HEK293T (cell line): ENCODE data around the gene ZCCHC14.
"Not testable (repeated sequence)": the region's sequence is repeated elsewhere in the genome, so short reads cannot be mapped to it uniquely, and the experiment has no call there.

Experiments used
- CTCF ChIA-PET: fragments of 350-600 bp; formaldehyde crosslinking; extraction: SDS; loops from one replicate; lab custom pipeline; 2021; ENCODE audit warnings: antibody characterized with exemption, inconsistent platforms; lab: Yijun Ruan, JAX
- POLR2A ChIA-PET: fragments of 350-600 bp; formaldehyde crosslinking; extraction: SDS; loops from one replicate; lab custom pipeline; 2020; ENCODE audit warnings: antibody characterized with exemption, inconsistent platforms; lab: Yijun Ruan, JAX
- DNase-seq: peaks from one replicate; pipeline ENCODE4 v3.0.0; 2012; ENCODE audit warnings: mixed read lengths; ENCODE audit errors: extremely low spot score
- ARNT ChIP-seq: fragments of 450-650 bp; IDR thresholded peaks from 2 replicates; pipeline ENCODE4 v1.6.1; 2017; ENCODE audit warnings: mild to moderate bottlenecking
- BHLHE40 ChIP-seq: fragments of 450-650 bp; IDR thresholded peaks from 2 replicates; pipeline ENCODE4 v1.6.1; 2016; ENCODE audit warnings: mild to moderate bottlenecking, moderate library complexity, borderline replicate concordance
- CTBP1 ChIP-seq: fragments of 450-650 bp; IDR thresholded peaks from 2 replicates; pipeline ENCODE4 v1.6.1; 2016; ENCODE audit warnings: borderline replicate concordance
- ELF4 ChIP-seq: fragments of 450-650 bp; IDR thresholded peaks from 2 replicates; pipeline ENCODE4 v1.6.1; 2017; ENCODE audit warnings: antibody characterized with exemption
- FOXA1 ChIP-seq: fragments of 450-650 bp; IDR thresholded peaks from 2 replicates; pipeline ENCODE4 v1.6.1; 2016; ENCODE audit warnings: mild to moderate bottlenecking
- FOXK2 ChIP-seq: fragments of 450-650 bp; IDR thresholded peaks from 2 replicates; pipeline ENCODE4 v1.6.1; 2016; ENCODE audit warnings: mild to moderate bottlenecking
- FOXM1 ChIP-seq: fragments of 450-650 bp; IDR thresholded peaks from 2 replicates; pipeline ENCODE4 v1.6.1; 2017; ENCODE audit warnings: mild to moderate bottlenecking, borderline replicate concordance
- HDGF ChIP-seq: fragments of 450-650 bp; IDR thresholded peaks from 2 replicates; pipeline ENCODE4 v1.6.1; 2017; ENCODE audit warnings: antibody characterized with exemption, borderline replicate concordance
- L3MBTL2 ChIP-seq: fragments of 450-650 bp; conservative IDR thresholded peaks from 2 replicates; pipeline ENCODE4 v1.6.1; 2016; ENCODE audit warnings: mild to moderate bottlenecking
- LEF1 ChIP-seq: fragments of 450-650 bp; IDR thresholded peaks from 2 replicates; pipeline ENCODE4 v1.6.1; 2017; ENCODE audit warnings: mild to moderate bottlenecking, borderline replicate concordance
- NFRKB ChIP-seq: fragments of 450-650 bp; IDR thresholded peaks from 2 replicates; pipeline ENCODE4 v1.6.1; 2016; ENCODE audit warnings: mild to moderate bottlenecking, moderate library complexity
- SP1 ChIP-seq: fragments of 450-650 bp; IDR thresholded peaks from 2 replicates; pipeline ENCODE4 v1.6.1; 2017
- SUZ12 ChIP-seq: fragments of 450-650 bp; IDR thresholded peaks from 2 replicates; pipeline ENCODE4 v1.6.1; 2016; ENCODE audit warnings: mild to moderate bottlenecking
- TARDBP ChIP-seq: fragments of 450-650 bp; IDR thresholded peaks from 2 replicates; pipeline ENCODE4 v1.6.1; 2016
- ZNF384 ChIP-seq: fragments of 450-650 bp; IDR thresholded peaks from 2 replicates; pipeline ENCODE4 v1.6.1; 2016
- TF ChIP-seq, protein P1 (sequence below): fragments of 450-650 bp; IDR thresholded peaks from 2 replicates; pipeline ENCODE4 v1.6.1; 2016

The ZCCHC14 gene

GRCh38 chr16:87382023-87382785, 110.6 kb downstream of the ZCCHC14 start:
- no peak for TF ChIP-seq ZNF384
- CTCF ChIA-PET, result interaction anchor here (0.6 kb wide), 1 partner anchor 51 kb away, joined by 3 read pairs; no protein-coding TSS in a partner anchor
- no peak for DNase-seq
- POLR2A ChIA-PET, result interaction anchor here (1.3 to 3.0 kb wide), 4 partner anchors 7 to 64 kb away, joined by 4 to 31 read pairs (median 10); partner anchors contain the start of gene C16orf95

DNA sequence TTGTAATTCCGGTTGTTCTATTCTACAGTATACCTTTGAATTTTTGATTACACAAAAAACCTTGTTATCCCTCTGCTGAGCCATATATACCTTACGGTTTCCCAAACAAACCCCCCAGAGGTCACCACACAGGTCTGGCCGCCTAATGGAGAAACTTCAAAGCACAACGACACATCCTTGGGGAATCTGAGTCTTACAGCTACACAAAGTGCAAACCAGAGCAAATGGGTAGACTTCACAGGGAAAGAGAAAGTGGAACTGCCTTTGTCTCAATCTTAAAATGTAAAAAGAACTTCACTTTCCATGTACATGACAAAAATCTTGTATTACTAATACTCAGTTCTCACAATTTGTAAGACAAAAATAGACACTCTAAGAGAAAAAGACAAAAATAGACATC, 111.9 kb downstream of the ZCCHC14 start:
- CTCF ChIA-PET, result no interaction called here
- no peak for DNase-seq
- POLR2A ChIA-PET, result interaction anchor here (1.3 kb wide), 1 partner anchor 63 kb away, joined by 4 read pairs; no protein-coding TSS in a partner anchor
- no peak for TF ChIP-seq ZNF384
- TF ChIP-seq ELF4, result no peak

- DNase-seq, result no peak
- TF ChIP-seq ARNT (no peak), NFRKB (no peak), HDGF (no peak), TARDBP (no peak), ZNF384 (no peak), LEF1 (no peak), BHLHE40 (no peak), FOXM1 (no peak), FOXK2 (no peak), CTBP1 (no peak), SUZ12 (no peak), L3MBTL2 (no peak), ELF4 (no peak), SP1 (no peak), FOXA1 (no peak)
- TF ChIP-seq, protein P1, sequence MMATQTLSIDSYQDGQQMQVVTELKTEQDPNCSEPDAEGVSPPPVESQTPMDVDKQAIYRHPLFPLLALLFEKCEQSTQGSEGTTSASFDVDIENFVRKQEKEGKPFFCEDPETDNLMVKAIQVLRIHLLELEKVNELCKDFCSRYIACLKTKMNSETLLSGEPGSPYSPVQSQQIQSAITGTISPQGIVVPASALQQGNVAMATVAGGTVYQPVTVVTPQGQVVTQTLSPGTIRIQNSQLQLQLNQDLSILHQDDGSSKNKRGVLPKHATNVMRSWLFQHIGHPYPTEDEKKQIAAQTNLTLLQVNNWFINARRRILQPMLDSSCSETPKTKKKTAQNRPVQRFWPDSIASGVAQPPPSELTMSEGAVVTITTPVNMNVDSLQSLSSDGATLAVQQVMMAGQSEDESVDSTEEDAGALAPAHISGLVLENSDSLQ, result no peak
- ChIA-PET CTCF (no interaction called here), POLR2A (no interaction called here)
These were observed 112.4 kb downstream of the ZCCHC14 start for GRCh38 chr16:87380403-87380802.

GRCh38 chr16:87379312-87379752, 113.5 kb downstream of the ZCCHC14 start:
- DNase-seq, POLR2A ChIA-PET, CTCF ChIA-PET: not testable (repeated sequence)

- ChIA-PET POLR2A (no interaction called here), CTCF (no interaction called here)
- TF ChIP-seq TARDBP (no peak), ZNF384 (no peak), FOXA1 (no peak), L3MBTL2 (no peak), SP1 (no peak), FOXK2 (no peak), HDGF (no peak), FOXM1 (no peak), ARNT (no peak), CTBP1 (no peak), NFRKB (no peak), SUZ12 (no peak), ELF4 (no peak)
- TF ChIP-seq, protein P1, result no peak
- no peak for DNase-seq
These were observed 116.2 kb downstream of the ZCCHC14 start for GRCh38 chr16:87376660-87377059.

DNA sequence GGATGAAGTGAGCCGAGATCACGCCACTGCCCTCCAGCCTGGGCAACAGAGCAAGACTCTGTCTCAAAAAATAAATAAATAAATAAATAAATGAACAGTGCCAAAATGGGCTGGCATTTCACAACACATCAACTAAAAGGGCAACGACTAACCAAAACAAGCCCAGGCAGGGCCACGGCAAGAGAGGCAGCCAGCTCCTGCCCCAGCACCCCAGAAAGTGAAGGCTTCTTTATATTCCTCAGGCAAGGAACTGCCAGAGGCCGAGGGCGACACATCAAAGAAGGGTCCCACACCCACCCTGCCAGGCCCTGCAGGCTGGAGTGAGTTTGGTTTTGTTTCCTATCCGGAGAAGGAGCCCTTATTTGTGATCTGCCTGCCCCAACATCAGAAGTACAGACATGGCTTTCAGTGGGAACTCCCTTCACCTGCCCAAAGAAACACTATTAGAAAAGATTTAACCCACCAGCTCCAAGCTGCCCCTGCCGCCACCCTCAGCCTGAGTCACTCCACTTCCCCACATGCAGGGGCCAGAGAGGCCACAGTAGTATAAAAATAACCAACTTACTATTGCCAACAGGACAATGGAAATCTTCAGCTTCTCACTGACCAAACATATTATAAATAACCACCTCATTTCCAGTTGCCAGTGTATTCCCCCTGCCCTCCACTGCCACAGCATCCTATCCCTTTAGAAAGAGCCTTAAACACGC, 117.2 kb downstream of the ZCCHC14 start:
- CTCF ChIA-PET, result no interaction called here

More for the DNA sequence above, 117.2 kb downstream of the ZCCHC14 start:
- POLR2A ChIA-PET, result interaction anchor here (1.9 kb wide), 1 partner anchor 8 kb away, joined by 9 read pairs; the partner anchor contains the start of gene FBXO31
- no peak for DNase-seq
- TF ChIP-seq ELF4 (no peak), SUZ12 (no peak), CTBP1 (no peak), NFRKB (no peak), L3MBTL2 (no peak), SP1 (no peak), LEF1 (no peak), FOXA1 (no peak), ZNF384 (no peak), FOXK2 (no peak), TARDBP (no peak), HDGF (no peak), BHLHE40 (no peak), FOXM1 (no peak), ARNT (no peak)
- TF ChIP-seq, protein P1, result no peak
